HEK293T (cell line): Measurements from ENCODE around the gene DUS2.

ENCODE experiments used
- ARNT ChIP-seq: fragments of 450-650 bp; IDR thresholded peaks from 2 replicates; pipeline ENCODE4 v1.6.1; 2017; ENCODE audit warnings: mild to moderate bottlenecking
- BHLHE40 ChIP-seq: fragments of 450-650 bp; IDR thresholded peaks from 2 replicates; pipeline ENCODE4 v1.6.1; 2016; ENCODE audit warnings: mild to moderate bottlenecking, moderate library complexity, borderline replicate concordance
- CTBP1 ChIP-seq: fragments of 450-650 bp; IDR thresholded peaks from 2 replicates; pipeline ENCODE4 v1.6.1; 2016; ENCODE audit warnings: borderline replicate concordance
- ELF4 ChIP-seq: fragments of 450-650 bp; IDR thresholded peaks from 2 replicates; pipeline ENCODE4 v1.6.1; 2017; ENCODE audit warnings: antibody characterized with exemption
- FOXK2 ChIP-seq: fragments of 450-650 bp; IDR thresholded peaks from 2 replicates; pipeline ENCODE4 v1.6.1; 2016; ENCODE audit warnings: mild to moderate bottlenecking
- PKNOX1 ChIP-seq: fragments of 450-650 bp; IDR thresholded peaks from 2 replicates; pipeline ENCODE4 v1.6.1; 2016

- TF ChIP-seq BHLHE40, result no peak
- no peak for TF ChIP-seq CTBP1
- TF ChIP-seq ELF4, result no peak
- no peak for TF ChIP-seq PKNOX1
- TF ChIP-seq FOXK2, result no peak
- TF ChIP-seq ARNT, result no peak
Measured at GRCh38 chr16:68105611-68106010, 82.5 kb downstream of the DUS2 start.
